Measurements from ENCODE around the gene RHBDD1.
A peak's percentile ranks its signal among the peaks of the same experiment; 100 is the strongest.
"Not testable (repeated sequence)": the region's sequence is repeated elsewhere in the genome, so short reads cannot be mapped to it uniquely, and the experiment has no call there.

Gene RHBDD1

DNA sequence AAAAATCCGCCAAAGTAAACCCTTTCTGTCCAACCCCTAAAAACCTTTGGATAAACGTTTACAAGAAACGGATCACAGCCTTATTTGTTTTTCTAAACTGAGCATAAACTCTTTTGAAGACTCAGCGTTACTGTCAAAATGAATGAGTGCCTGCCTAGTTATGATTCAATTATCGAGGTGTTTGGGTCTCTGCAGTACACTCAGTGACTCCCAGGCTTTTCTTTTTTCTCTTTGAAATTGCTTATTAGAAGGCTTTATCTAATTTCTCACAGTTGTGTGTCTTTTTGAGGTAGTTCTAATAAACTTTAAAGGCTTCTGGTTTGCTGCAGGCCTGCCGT is 663 bp downstream of the RHBDD1 start:
- TF ChIP-seq CTCF (conservative IDR thresholded peaks at IDR 0.05; ENCODE audit: low read depth, low read length), result no peak
- peak overlapping the region; percentile 80 for H3K4me3 ChIP-seq (ENCODE audit: low read depth, low read length)
- no peak for DNase-seq (ENCODE audit: low read depth)

- H3K4me3 ChIP-seq (ENCODE audit: low read depth, low read length), result no peak overlapping the region
- no peak for TF ChIP-seq CTCF (conservative IDR thresholded peaks at IDR 0.05; ENCODE audit: low read depth, low read length)
- no peak for DNase-seq (ENCODE audit: low read depth)
Observed at GRCh38 chr2:226837334-226837733, 1.5 kb downstream of the RHBDD1 start.

- TF ChIP-seq CTCF (conservative IDR thresholded peaks at IDR 0.05; ENCODE audit: low read depth, low read length), result no peak
- DNase-seq (ENCODE audit: low read depth), result no peak
- no peak overlapping the region for H3K4me3 ChIP-seq (ENCODE audit: low read depth, low read length)
Observed at GRCh38 chr2:226837787-226838603, 2.1 kb downstream of the RHBDD1 start.

GRCh38 chr2:226838722-226839121 is 2.9 kb downstream of the RHBDD1 start:
- TF ChIP-seq CTCF (conservative IDR thresholded peaks at IDR 0.05; ENCODE audit: low read depth, low read length), result no peak
- no peak overlapping the region for H3K4me3 ChIP-seq (ENCODE audit: low read depth, low read length)
- no peak for DNase-seq (ENCODE audit: low read depth)

- no peak for TF ChIP-seq CTCF (conservative IDR thresholded peaks at IDR 0.05; ENCODE audit: low read depth, low read length)
- no peak for DNase-seq (ENCODE audit: low read depth)
- H3K4me3 ChIP-seq (ENCODE audit: low read depth, low read length), result no peak overlapping the region
Observed at GRCh38 chr2:226839161-226839560, 3.3 kb downstream of the RHBDD1 start.

GRCh38 chr2:226839951-226840350 is 4.1 kb downstream of the RHBDD1 start:
- no peak for TF ChIP-seq CTCF (conservative IDR thresholded peaks at IDR 0.05; ENCODE audit: low read depth, low read length)
- no peak overlapping the region for H3K4me3 ChIP-seq (ENCODE audit: low read depth, low read length)
- DNase-seq (ENCODE audit: low read depth), result no peak

DNA sequence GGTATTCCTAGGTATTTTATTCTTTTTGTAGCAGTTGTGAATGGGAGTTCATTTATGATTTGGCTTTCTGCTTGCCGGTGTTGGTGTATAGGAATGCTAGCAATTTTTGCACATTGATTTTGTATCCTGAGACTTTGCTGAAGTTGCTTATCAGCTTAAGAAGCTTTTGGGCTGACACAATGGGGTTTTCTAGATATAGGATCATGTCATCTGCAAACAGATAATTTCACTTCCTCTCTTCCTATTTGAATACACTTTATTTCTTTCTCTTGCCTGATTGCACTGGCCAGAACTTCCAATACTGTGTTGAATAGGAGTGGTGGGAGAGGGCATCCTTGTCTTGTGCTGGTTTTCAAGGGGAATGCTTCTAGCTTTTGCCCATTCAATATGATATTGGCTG is 7.1 kb downstream of the RHBDD1 start:
- DNase-seq (ENCODE audit: low read depth), result not testable (repeated sequence)

More for the DNA sequence above, 7.1 kb downstream of the RHBDD1 start:
- not testable (repeated sequence) for H3K4me3 ChIP-seq (ENCODE audit: low read depth, low read length)

Measured in choroid plexus epithelial cell (primary cell).